ENCODE results near the gene TRMT61B. TPM values are rescaled to one million over a fixed set of nuclear protein-coding genes. Genes with fewer than 3 reads are reported as not detected.

Gene TRMT61B
- total and polyA plus RNA-seq, 9 of the 15 experiments (the other 6 are each of a cell fraction or from before 2014, with no cell fraction given), result 13.2 to 28.3 (median 19.5) TPM

GRCh38 chr2:28810384-28811285 lies 59.5 kb downstream of the TRMT61B start, which contains the start of gene SPDYA:
SPDYA (plus strand) TSS chr2:28810834; CDS start chr2:28816015, 5,181 bp downstream.
- Histone ChIP-seq H3K36me3 (ENCODE audit: control insufficient read depth, insufficient read depth, low read length) (no peaks in the 10 kb centered on the region), H3K9me3 (replicated peaks; ENCODE audit: control insufficient read depth, insufficient read depth, low read depth, low read length) (no peaks in the 10 kb centered on the region), H3K9ac (ENCODE audit: insufficient read depth in 1 of 2, low read depth in 2 of 2, low read length in 2 of 2) (no peak within 1 kb of the TSS), H3K27me3 (ENCODE audit: control insufficient read depth in 2 of 2, insufficient read depth in 2 of 2, low read length in 2 of 2) (no peaks in the 10 kb centered on the region), H3K9me1 (ENCODE audit: control insufficient read depth, insufficient read depth, low read length) (no peaks in the 10 kb centered on the region), H3K4me2 (ENCODE audit: insufficient read depth, low read length) (no peak within 1 kb of the TSS), H2AFZ (ENCODE audit: low read depth, low read length) (no peak within 1 kb of the TSS), H4K20me1 (replicated peaks; ENCODE audit: control insufficient read depth, insufficient read depth, low read length) (no peaks in the 10 kb centered on the region), H3K4me3 (no peak within 1 kb of the TSS), H3K79me2 (ENCODE audit: control insufficient read depth, insufficient read depth, low read length) (no peaks in the 10 kb centered on the region), H3K27ac (ENCODE audit: extremely low read depth, low read depth, low read length) (no peak within 1 kb of the TSS), H3K4me1 (replicated peaks in 1 of 2; ENCODE audit: control insufficient read depth in 2 of 2, insufficient read depth in 2 of 2, low read length in 2 of 2) (no peaks in the 10 kb centered on the region; a peak in 1 of 5 replicates)
- ATAC-seq (no peak), DNase-seq (ENCODE audit: extremely low read depth in 1 of 4, low spot score in 3 of 4) (no peak), FAIRE-seq (no peak)
- TF ChIP-seq ARID3B (CRISPR knock-in tag; IDR thresholded peaks at IDR 0.05; ENCODE audit: borderline replicate concordance) (no peak), POLR2G (IDR thresholded peaks at IDR 0.05; ENCODE audit: low read depth, low read length) (0 out of 2 replicates have a peak, but pooled peaks have one; percentile 46)
- TF ChIP-seq, protein P1, sequence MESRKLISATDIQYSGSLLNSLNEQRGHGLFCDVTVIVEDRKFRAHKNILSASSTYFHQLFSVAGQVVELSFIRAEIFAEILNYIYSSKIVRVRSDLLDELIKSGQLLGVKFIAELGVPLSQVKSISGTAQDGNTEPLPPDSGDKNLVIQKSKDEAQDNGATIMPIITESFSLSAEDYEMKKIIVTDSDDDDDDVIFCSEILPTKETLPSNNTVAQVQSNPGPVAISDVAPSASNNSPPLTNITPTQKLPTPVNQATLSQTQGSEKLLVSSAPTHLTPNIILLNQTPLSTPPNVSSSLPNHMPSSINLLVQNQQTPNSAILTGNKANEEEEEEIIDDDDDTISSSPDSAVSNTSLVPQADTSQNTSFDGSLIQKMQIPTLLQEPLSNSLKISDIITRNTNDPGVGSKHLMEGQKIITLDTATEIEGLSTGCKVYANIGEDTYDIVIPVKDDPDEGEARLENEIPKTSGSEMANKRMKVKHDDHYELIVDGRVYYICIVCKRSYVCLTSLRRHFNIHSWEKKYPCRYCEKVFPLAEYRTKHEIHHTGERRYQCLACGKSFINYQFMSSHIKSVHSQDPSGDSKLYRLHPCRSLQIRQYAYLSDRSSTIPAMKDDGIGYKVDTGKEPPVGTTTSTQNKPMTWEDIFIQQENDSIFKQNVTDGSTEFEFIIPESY (CRISPR knock-in tag; IDR thresholded peaks at IDR 0.05), result peak; percentile 92
- ChIA-PET POLR2A (interaction anchor here (1.2 kb wide), 1 partner anchor 10 kb away, joined by 3 read pairs; no protein-coding TSS in a partner anchor), CTCF (ENCODE audit: low intra/inter-chr PET ratio) (no interaction called here)
- intact Hi-C loops (cut with micrococcal nuclease), result no loop called here
- BruUV-seq (replicated peaks), result no TSS peak
- in situ Hi-C loops (cut with MboI), result no loop called here
- 97% methylated on average over 10 of the region's 97 CpGs for WGBS (ENCODE audit: insufficient coverage, low coverage, missing lambda C conversion rate)
